C4-2B (cell line): Measurements from ENCODE around the gene RDX.
"Not testable (repeated sequence)": the region's sequence is repeated elsewhere in the genome, so short reads cannot be mapped to it uniquely, and the experiment has no call there.

Experiments used
- H3K27ac ChIP-seq: fragments of 450-650 bp; 2 replicates; pipeline ENCODE4 v1.5.1; 2017
- ZFX ChIP-seq: fragments of 450-650 bp; IDR thresholded peaks from 2 replicates; pipeline ENCODE4 v1.6.1; 2017
- TF ChIP-seq, protein P1 (sequence below): fragments of 450-650 bp; conservative IDR thresholded peaks from 2 replicates; pipeline ENCODE4 v1.5.1; 2017; ENCODE audit warnings: mild to moderate bottlenecking

The RDX gene

DNA sequence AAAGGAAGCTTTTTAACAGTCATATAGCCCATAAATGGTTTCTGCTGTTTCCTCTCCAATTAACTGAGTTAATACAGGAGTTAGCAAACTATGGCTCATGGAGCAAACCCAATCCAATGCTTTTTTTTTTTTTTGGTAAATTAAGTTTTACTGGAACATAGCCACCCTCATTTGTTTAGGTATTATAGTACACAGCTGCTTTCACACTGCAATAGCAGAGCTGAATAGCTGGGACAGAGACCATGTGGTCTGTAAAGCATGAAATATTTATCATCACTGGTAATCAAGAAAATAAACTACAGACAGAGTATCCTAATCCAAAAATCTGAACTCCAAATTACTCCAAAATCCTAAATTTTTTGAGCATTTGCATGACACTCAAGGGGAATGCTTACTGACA is 53.7 kb downstream of the RDX start:
- no peak overlapping the region for H3K27ac ChIP-seq
- TF ChIP-seq ZFX, result no peak
- TF ChIP-seq, protein P1, sequence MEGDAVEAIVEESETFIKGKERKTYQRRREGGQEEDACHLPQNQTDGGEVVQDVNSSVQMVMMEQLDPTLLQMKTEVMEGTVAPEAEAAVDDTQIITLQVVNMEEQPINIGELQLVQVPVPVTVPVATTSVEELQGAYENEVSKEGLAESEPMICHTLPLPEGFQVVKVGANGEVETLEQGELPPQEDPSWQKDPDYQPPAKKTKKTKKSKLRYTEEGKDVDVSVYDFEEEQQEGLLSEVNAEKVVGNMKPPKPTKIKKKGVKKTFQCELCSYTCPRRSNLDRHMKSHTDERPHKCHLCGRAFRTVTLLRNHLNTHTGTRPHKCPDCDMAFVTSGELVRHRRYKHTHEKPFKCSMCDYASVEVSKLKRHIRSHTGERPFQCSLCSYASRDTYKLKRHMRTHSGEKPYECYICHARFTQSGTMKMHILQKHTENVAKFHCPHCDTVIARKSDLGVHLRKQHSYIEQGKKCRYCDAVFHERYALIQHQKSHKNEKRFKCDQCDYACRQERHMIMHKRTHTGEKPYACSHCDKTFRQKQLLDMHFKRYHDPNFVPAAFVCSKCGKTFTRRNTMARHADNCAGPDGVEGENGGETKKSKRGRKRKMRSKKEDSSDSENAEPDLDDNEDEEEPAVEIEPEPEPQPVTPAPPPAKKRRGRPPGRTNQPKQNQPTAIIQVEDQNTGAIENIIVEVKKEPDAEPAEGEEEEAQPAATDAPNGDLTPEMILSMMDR, result no peak

DNA sequence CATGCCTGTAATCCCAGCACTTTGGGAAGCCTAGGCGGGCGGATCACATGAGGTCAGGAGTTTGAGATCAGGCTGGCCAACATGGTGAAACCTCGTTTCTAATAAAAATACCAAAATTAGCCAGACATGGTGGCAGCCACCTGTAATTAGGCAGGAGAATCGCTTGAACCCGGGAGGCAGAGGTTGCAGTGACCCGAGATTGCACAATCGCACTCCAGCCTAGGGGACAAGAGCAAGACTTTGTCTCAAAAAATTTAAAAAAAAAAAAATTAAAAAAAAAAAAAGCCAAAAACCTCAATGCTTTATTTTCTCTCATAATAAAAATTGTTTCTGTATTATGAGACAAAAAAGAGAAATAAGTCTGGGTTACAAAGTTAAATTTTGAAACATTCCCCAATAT is 54.2 kb downstream of the RDX start:
- no peak overlapping the region for H3K27ac ChIP-seq
- TF ChIP-seq, protein P1, result no peak
- TF ChIP-seq ZFX, result no peak

DNA sequence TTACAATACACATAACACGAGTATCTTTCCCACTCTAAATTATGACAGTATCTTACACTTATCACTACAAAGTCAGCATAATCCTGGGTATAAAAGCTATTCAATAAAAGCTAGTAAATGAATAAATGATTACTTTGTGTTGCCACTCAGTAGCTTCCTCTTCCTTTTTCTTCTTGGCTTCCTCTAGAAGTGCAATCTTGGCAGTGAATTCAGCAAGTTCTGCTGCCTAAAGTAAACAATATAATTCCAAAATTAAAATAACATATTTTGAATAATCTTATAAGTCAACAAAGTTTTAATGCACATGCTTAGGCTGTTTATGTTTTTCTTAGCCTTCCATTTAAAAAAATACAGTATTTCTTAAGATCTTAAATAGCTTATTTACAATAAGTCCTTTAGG is 60.4 kb downstream of the RDX start:
- H3K27ac ChIP-seq, result no peak overlapping the region
- TF ChIP-seq ZFX, result no peak
- TF ChIP-seq, protein P1, result no peak

DNA sequence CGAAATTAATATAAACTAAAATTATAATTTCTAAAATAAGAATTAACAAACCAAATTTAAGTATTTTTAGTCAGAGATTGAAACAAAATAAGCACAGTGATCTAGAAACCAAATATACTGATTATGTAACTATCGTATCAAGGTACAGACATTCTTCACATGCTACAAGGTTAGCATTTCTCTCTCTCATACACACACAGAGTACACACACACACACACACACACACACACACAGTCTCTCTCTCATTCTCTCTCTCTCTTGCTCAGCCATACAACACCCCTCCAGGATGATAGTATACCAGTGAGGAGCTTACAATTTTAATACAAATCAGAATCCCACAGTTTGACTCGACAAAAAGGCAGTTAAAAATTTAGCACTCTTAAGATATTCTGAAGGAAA is 66.0 kb downstream of the RDX start:
- TF ChIP-seq ZFX, result no peak
- TF ChIP-seq, protein P1, result no peak
- H3K27ac ChIP-seq, result no peak overlapping the region

DNA sequence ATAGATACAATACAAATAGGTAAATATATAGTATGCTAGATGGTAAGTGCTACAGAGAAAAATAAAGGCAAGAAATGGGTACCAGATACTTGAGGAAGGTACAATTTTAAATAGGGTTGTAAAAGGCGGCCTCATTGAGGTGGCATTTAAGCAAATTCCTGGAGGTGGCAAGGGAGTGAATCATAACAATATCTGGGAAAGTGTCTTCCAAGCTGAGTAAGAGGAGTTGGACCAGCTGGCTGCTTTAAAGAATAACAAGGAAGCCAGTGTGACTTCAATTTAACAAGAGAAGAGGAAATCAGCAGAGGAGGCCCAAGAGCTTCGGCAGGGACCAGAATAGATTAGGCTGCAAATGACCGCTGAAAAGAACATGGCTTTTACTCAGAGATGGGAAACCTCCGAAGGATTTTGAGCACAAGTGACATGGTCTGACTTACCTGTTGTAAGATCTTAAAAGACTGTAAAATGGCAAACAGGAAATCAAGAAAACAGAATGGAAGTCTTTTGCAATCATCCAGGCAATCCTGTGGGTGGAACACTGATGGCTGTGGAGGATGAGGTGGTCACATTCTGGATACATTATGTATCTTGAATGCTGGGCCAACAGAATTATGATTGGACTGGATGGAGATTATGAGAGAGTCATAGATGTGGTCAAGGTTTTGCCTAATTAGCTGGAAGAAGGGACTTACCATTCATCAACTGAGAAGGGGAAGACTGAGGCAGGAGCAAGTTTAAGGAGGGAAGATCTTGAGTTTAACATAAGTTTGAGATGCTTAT is 77.2 kb downstream of the RDX start:
- TF ChIP-seq ZFX, result no peak
- TF ChIP-seq, protein P1, result no peak
- no peak overlapping the region for H3K27ac ChIP-seq

DNA sequence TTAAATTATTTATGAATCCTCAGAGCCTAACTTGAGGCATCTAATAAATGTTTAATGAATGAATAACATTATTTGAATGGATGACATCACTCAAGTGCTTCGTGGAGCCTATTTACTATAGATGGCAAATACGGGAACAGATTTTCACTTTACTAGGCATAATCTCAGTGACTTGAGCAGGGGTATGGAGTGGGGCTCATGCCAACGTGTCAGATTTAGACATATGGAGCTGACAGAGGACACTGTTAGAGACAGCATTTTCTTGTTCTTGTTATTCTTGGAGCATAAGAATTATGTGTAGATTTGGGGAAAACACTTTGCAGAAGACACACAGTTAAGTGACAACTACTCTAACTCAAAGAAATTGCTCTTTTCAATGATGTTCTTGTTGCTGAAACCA is 78.5 kb downstream of the RDX start:
- no peak overlapping the region for H3K27ac ChIP-seq
- TF ChIP-seq, protein P1, result no peak
- TF ChIP-seq ZFX, result no peak

DNA sequence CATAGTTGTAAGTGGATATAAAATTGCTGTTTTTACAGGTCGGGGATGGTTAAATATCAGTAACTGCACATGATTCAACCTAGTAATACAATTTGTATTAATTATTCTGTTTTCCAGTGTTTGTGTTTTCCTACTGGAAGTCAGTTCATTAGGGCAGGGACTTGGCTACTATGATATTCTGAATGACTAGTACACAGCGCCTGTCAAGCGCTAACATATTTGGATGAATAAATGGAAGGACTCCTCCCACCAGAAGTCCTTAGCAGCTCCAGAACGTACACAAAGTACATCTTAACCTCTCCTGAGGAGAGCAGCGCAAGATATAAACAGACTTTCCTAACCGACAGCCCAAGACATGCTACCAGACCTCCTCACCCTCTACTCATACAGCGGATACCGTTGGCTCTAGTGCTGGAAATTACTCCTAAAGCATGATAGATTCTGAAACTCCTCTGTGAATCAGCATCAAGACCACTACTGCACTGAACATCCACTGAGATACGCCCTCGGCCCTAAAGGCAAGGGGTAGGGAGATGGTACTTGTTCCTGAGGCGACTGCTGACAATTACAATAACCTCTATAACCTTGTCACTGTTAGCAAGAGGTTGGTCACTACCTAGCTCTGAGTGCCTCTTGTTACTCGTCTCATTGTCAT is 79.1 kb downstream of the RDX start:
- TF ChIP-seq, protein P1, result no peak
- H3K27ac ChIP-seq, result no peak overlapping the region

DNA sequence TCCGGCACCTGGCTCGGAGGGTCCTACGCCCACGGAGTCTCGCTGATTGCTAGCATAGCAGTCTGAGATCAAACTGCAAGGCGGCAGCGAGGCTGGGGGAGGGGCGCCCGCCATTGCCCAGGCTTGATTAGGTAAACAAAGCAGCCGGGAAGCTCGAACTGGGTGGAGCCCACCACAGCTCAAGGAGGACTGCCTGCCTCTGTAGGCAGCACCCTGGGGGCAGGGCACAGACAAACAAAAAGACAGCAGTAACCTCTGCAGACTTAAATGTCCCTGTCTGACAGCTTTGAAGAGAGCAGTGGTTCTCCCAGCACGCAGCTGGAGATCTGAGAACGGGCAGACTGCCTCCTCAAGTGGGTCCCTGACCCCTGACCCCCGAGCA is 87.1 kb downstream of the RDX start:
- H3K27ac ChIP-seq, result not testable (repeated sequence)

DNA sequence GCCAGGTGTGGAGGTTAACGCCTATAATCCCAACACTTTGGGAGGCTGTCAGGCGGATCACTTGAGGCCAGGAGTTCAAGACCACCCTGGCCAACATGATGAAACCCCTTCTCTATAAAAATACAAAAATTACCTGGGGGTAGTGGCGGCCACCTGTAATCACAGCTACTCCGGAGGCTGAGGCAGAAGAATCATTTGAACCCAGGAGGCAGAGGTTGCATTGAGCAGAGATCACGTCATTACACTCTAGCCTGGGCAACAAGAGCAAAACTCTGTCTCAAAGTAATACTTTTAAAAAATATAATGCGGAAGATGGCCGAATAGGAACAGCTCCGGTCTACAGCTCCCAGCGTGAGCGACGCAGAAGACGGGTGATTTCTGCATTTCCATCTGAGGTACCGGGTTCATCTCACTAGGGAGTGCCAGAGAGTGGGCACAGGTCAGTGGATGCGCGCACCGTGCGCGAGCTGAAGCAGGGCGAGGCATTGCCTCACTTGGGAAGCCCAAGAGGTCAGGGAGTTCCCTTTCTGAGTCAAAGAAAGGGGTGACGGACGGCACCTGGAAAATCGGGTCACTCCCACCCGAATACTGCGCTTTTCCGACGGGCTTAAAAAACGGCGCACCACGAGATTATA is 87.6 kb downstream of the RDX start:
- not testable (repeated sequence) for H3K27ac ChIP-seq
